ENCODE results near the gene WRNIP1. TPM values are rescaled to one million over a fixed set of nuclear protein-coding genes. Genes with fewer than 3 reads are reported as not detected.

The WRNIP1 gene
- total RNA-seq, 4 donors from 2014 or later, result 51.9 to 66.0 (median 57.3) TPM

DNA sequence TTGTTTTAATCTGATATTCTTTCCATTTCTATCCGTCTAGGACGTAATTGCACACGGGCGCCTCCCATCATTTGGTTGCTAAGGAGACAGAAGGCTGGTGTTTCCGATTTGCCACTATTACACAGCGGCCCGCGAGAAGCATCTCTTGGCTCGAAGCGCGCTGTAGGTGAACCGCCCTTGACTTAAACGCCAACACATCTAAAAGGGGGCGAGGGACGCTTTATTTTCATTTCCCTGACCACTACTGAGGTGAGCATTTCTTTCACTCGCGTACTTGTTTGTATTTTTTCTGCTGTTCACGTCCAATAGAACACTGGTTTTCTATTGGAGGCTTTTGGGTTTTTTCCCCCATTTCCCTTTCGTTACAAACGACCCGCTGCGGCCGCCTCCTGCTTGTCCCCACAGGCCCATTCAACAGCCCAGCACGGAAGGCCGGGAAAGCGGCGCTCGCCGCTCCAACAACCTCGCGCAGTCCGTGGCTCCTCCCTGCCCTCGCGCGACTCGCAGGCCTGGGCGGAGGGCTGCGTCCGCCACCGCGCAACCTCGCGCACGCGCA is 505 bp upstream of the WRNIP1 start:
- in situ Hi-C loops (cut with MboI; ENCODE audit: low sequenced_read_pairs in 4 of 4), result no loop called here
- intact Hi-C loops (cut with DNase I; ENCODE audit: low total_unique reads), result loop anchor here (1.0 to 5.0 kb wide), 5 partner anchors 26 to 517 kb away; partner anchors contain the start of genes GMDS, RIPK1 and SERPINB1

DNA sequence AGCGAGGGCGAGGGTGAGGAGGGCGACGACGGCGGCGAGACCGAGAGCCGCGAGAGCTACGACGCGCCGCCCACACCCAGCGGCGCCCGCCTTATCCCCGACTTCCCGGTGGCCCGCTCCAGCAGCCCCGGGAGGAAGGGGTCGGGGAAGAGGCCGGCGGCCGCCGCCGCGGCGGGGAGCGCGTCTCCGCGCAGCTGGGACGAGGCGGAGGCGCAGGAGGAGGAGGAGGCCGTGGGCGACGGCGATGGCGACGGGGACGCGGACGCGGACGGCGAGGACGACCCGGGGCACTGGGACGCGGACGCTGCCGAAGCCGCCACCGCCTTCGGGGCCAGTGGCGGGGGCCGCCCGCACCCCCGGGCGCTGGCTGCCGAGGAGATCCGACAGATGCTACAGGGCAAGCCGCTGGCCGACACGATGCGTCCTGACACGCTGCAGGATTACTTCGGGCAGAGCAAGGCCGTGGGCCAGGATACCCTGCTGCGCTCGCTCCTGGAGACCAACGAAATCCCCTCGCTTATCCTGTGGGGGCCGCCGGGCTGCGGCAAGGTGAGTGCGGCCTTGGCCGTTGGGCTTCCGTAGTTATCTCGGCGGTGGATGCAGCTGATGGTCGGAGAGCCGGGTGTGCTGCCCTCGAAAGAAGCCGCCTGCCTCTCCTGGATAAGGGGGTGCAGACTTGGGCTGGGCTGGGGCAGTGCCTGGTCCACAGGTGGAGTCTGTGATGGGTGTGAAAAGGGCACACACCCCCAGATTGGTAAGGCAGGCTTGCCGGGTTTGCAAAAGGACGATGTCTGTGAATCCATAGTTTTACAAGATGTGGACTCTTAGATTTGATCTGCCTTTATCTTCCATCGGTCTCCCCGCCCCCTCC is 938 bp downstream of the WRNIP1 start:
- in situ Hi-C loops (cut with MboI; ENCODE audit: low sequenced_read_pairs in 4 of 4), result no loop called here
- peak overlapping the region; percentile 62 to 88 (median 74) for H3K4me3 ChIP-seq
- H3K27ac ChIP-seq, result peak overlapping the region; percentile 79 to 96 (median 88)
- H3K27me3 ChIP-seq, result no peaks in the 10 kb centered on the region
- H3K4me1 ChIP-seq, result peaks cover 46 to 55% of the 10 kb centered on the region in 2 donors
- H3K36me3 ChIP-seq, result no peaks in the 10 kb centered on the region
- no peaks in the 10 kb centered on the region for H3K9me3 ChIP-seq
- DNase-seq (no peak), ATAC-seq (peak; percentile 2 to 3)
- TF ChIP-seq POLR2A (IDR thresholded peaks at IDR 0.05), result no peak
- intact Hi-C loops (cut with DNase I; ENCODE audit: low total_unique reads), result loop anchor here (2.0 to 5.0 kb wide), 4 partner anchors 75 to 519 kb away; partner anchors contain the start of genes GMDS, RIPK1 and SERPINB1

More for the DNA sequence above, 505 bp upstream of the WRNIP1 start:
- DNase-seq (peak in 1 of 2 donors; percentile 42), ATAC-seq (peak; percentile 10 to 54)
- TF ChIP-seq POLR2A (IDR thresholded peaks at IDR 0.05), result no peak
- no peak for TF ChIP-seq CTCF (IDR thresholded peaks at IDR 0.05 in 4 of 5, conservative IDR thresholded peaks at IDR 0.05 in 1 of 5)
- Histone ChIP-seq H3K36me3 (no peaks in the 10 kb centered on the region), H3K9me3 (no peaks in the 10 kb centered on the region), H3K27ac (peak overlapping the region; percentile 74 to 91 (median 86)), H3K27me3 (no peaks in the 10 kb centered on the region), H3K4me1 (peaks cover 33 to 40% of the 10 kb centered on the region in 2 donors), H3K4me3 (peak overlapping the region; percentile 46 to 65 (median 61))

DNA sequence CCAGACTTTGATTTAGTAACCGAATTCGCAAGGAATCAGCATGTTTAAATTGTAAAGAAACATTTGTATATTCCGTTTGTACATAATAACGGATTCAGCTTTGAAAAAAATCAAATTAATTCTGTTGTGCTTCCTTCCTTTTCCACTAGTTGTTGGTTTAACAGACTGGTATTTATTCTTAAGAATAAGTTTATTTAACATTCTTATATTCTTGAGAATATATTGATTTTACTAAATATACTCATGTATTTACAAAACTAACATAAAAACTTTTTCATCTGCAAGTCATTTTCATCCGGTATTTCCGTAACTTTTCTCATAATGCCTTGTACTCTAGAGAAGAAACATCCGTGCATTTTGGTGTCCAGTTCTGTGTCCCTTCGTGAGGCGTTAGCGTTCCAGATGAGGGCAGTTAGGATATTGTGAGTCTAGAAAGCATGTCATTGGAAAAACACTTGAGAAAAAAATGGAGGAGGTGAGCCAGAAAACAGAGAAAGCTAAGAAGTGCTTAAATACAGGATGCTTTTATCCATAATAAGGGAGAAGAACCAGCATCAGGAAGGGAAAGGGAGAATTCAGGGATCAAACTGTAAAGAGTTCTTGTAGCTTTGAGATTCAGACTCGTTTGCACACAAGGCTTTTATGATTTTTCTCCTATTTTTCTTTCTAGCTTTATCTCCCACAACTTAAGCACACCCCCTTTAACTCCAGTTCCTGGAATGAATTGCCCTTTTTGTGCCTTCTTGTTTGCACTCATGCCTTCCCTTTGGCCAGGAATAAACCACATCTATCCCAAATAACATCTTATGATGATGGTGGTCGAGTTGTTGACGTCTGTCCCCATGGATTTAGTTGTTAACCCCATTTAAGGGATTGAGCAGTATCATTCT is 1.8 kb downstream of the WRNIP1 start:
- no peaks in the 10 kb centered on the region for H3K36me3 ChIP-seq
- ATAC-seq, result no peak
- H3K9me3 ChIP-seq, result no peaks in the 10 kb centered on the region
- H3K4me1 ChIP-seq, result peaks cover 54 to 64% of the 10 kb centered on the region in 2 donors
- H3K27me3 ChIP-seq, result no peaks in the 10 kb centered on the region
- peak in 1 of 5 experiments; percentile 8 for TF ChIP-seq CTCF (IDR thresholded peaks at IDR 0.05 in 4 of 5, conservative IDR thresholded peaks at IDR 0.05 in 1 of 5)
- no peak for TF ChIP-seq POLR2A (IDR thresholded peaks at IDR 0.05)
- intact Hi-C loops (cut with DNase I; ENCODE audit: low total_unique reads), result loop anchor here (5.0 kb wide), 3 partner anchors 220 to 520 kb away; partner anchors contain the start of genes GMDS and RIPK1
- peak overlapping the region; percentile 79 to 96 (median 88) for H3K27ac ChIP-seq
- in situ Hi-C loops (cut with MboI; ENCODE audit: low sequenced_read_pairs in 4 of 4), result no loop called here
- peak overlapping the region; percentile 62 to 88 (median 74) for H3K4me3 ChIP-seq
- DNase-seq, result no peak

- Histone ChIP-seq H3K4me1 (peaks cover 57 to 72% of the 10 kb centered on the region in 2 donors), H3K9me3 (no peaks in the 10 kb centered on the region), H3K36me3 (no peaks in the 10 kb centered on the region), H3K27ac (peak overlapping the region; percentile 79 to 96 (median 88)), H3K4me3 (peak overlapping the region; percentile 62 to 88 (median 74)), H3K27me3 (no peaks in the 10 kb centered on the region)
- in situ Hi-C loops (cut with MboI; ENCODE audit: low sequenced_read_pairs in 4 of 4) (no loop called here), intact Hi-C loops (cut with DNase I; ENCODE audit: low total_unique reads) (loop anchor here (5.0 kb wide), 3 partner anchors 219 to 521 kb away; partner anchors contain the start of genes GMDS and RIPK1)
- TF ChIP-seq POLR2A (IDR thresholded peaks at IDR 0.05) (no peak), CTCF (IDR thresholded peaks at IDR 0.05 in 4 of 5, conservative IDR thresholded peaks at IDR 0.05 in 1 of 5) (no peak)
- no peak for ATAC-seq
- DNase-seq, result no peak
These were observed 2.7 kb downstream of the WRNIP1 start for GRCh38 chr6:2767657-2768524.

Data from gastrocnemius medialis (tissue), 4 donors.